Measurements from ENCODE around the gene OCA2. TPM values are rescaled to one million over a fixed set of nuclear protein-coding genes. Genes with fewer than 3 reads are reported as not detected.

OCA2 gene
- total and polyA plus RNA-seq, 2 donors from 2014 or later: 0.45 to 2.5 TPM

- DNase-seq (no peak), FAIRE-seq (no peak)
- H3K9ac ChIP-seq (ENCODE audit: low read length in 3 of 3): no peak overlapping the region
- no peaks in the 10 kb centered on the region for H3K36me3 ChIP-seq (ENCODE audit: control insufficient read depth in 2 of 3, insufficient read depth in 3 of 3, low read length in 3 of 3)
- peaks cover 0 to 7% (median 0%) of the 10 kb centered on the region in 3 donors for H3K4me1 ChIP-seq (ENCODE audit: control insufficient read depth in 2 of 3, insufficient read depth in 2 of 3, low read depth in 1 of 3, low read length in 3 of 3)
- no peak overlapping the region for H3K4me3 ChIP-seq (ENCODE audit: low read length in 3 of 3)
- intact Hi-C loops (cut with DNase I): no loop called here
- no peak for TF ChIP-seq CTCF (IDR thresholded peaks at IDR 0.05; ENCODE audit: borderline replicate concordance, extremely low read depth, insufficient read depth)
- H3K27ac ChIP-seq (ENCODE audit: low read depth in 2 of 2, low read length in 2 of 2): no peak overlapping the region
- no peaks in the 10 kb centered on the region for H3K27me3 ChIP-seq (ENCODE audit: control insufficient read depth, insufficient read depth, low read length)
- no peaks in the 10 kb centered on the region for H3K9me3 ChIP-seq (ENCODE audit: control insufficient read depth in 2 of 3, insufficient read depth in 1 of 3, low read length in 3 of 3)
Measured at GRCh38 chr15:28020644-28021043, 78.5 kb downstream of the OCA2 start.

DNA sequence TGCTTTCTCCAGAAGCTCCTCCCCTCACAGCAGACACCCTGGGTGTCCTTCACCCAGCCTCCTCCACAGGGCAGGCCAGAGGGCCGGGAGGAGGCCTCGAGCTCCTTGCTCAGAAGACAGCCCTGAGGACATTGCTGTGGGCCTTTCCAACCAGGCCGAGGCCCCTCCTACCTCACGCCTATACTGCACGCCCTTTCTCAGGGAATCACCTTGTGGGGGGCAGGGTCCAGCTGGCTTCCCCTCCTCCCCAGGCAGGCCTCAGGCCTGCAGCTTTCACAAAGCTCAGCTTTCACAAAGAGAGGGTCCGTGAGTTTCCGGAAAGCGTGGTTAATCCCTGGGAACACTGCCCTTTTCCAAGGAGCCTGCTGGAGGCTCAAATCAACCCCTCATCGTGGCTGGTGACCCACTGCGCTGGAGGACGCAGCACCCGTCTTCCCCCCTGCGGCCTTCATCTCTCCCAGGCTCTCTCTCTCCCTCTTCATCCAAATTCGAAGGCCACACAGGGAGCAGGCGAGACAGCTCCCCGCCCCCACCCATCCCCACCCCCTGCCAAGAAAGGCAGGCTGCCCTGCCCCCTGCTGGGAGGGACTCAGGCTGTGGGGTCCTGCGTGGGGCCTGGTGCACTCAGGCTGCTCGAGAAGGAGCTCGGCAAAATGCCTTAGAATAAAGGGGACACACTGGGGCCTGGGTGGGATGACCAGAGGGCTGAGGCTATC is 79.4 kb downstream of the OCA2 start:
- Histone ChIP-seq H3K9ac (ENCODE audit: low read length in 3 of 3) (no peak overlapping the region), H3K9me3 (ENCODE audit: control insufficient read depth in 2 of 3, insufficient read depth in 1 of 3, low read length in 3 of 3) (no peaks in the 10 kb centered on the region), H3K4me3 (ENCODE audit: low read length in 3 of 3) (no peak overlapping the region), H3K4me1 (ENCODE audit: control insufficient read depth in 2 of 3, insufficient read depth in 2 of 3, low read depth in 1 of 3, low read length in 3 of 3) (peaks cover 0 to 7% (median 0%) of the 10 kb centered on the region in 3 donors), H3K27me3 (ENCODE audit: control insufficient read depth, insufficient read depth, low read length) (no peaks in the 10 kb centered on the region), H3K36me3 (ENCODE audit: control insufficient read depth in 2 of 3, insufficient read depth in 3 of 3, low read length in 3 of 3) (no peaks in the 10 kb centered on the region), H3K27ac (ENCODE audit: low read depth in 2 of 2, low read length in 2 of 2) (no peak overlapping the region)
- FAIRE-seq (no peak), DNase-seq (peak in 2 of 5 donors; percentile 31 to 57)
- intact Hi-C loops (cut with DNase I): no loop called here
- TF ChIP-seq CTCF (IDR thresholded peaks at IDR 0.05; ENCODE audit: borderline replicate concordance, extremely low read depth, insufficient read depth): no peak

GRCh38 chr15:28018291-28019044 is 80.6 kb downstream of the OCA2 start:
- H3K4me3 ChIP-seq (ENCODE audit: low read length in 3 of 3): no peak overlapping the region
- no peaks in the 10 kb centered on the region for H3K27me3 ChIP-seq (ENCODE audit: control insufficient read depth, insufficient read depth, low read length)

More at GRCh38 chr15:28018291-28019044, 80.6 kb downstream of the OCA2 start:
- intact Hi-C loops (cut with DNase I): no loop called here
- H3K36me3 ChIP-seq (ENCODE audit: control insufficient read depth in 2 of 3, insufficient read depth in 3 of 3, low read length in 3 of 3): no peaks in the 10 kb centered on the region
- FAIRE-seq (no peak), DNase-seq (no peak)
- H3K4me1 ChIP-seq (ENCODE audit: control insufficient read depth in 2 of 3, insufficient read depth in 2 of 3, low read depth in 1 of 3, low read length in 3 of 3): peaks cover 0 to 7% (median 0%) of the 10 kb centered on the region in 3 donors
- no peak overlapping the region for H3K9ac ChIP-seq (ENCODE audit: low read length in 3 of 3)
- TF ChIP-seq CTCF (IDR thresholded peaks at IDR 0.05; ENCODE audit: borderline replicate concordance, extremely low read depth, insufficient read depth): no peak
- no peak overlapping the region for H3K27ac ChIP-seq (ENCODE audit: low read depth in 2 of 2, low read length in 2 of 2)
- no peaks in the 10 kb centered on the region for H3K9me3 ChIP-seq (ENCODE audit: control insufficient read depth in 2 of 3, insufficient read depth in 1 of 3, low read length in 3 of 3)
